A549 (cell line): ENCODE data around the gene POLR3B.

Source experiments
- CHD2 ChIP-seq: fragments of 150-350 bp; IDR thresholded peaks from 2 replicates; pipeline ENCODE4 v1.6.1; 2014; ENCODE audit warnings: low read length; ENCODE audit not compliant: partially characterized antibody
- NFE2L2 ChIP-seq: fragments of 150-350 bp; conservative IDR thresholded peaks from 2 replicates; pipeline ENCODE4 v1.6.1; 2014; ENCODE audit warnings: low read length
- PHF8 ChIP-seq: fragments of 200-600 bp; sonication (generic); IDR thresholded peaks from 2 replicates; pipeline ENCODE4 v1.6.1; 2016; ENCODE audit warnings: low read depth, mild to moderate bottlenecking, antibody characterized with exemption, moderate library complexity, borderline replicate concordance
- RAD21 ChIP-seq, 2 experiments: fragments of >200 bp in 1 of 2; sonication (Bioruptor Twin) in 1 of 2; formaldehyde crosslinking in 1 of 2; IDR thresholded peaks in 1 of 2; conservative IDR thresholded peaks in 1 of 2; 2 replicates in 1 of 2; 3 replicates in 1 of 2; pipeline ENCODE4 v1.6.1; 2012 to 2018; ENCODE audit warnings: inconsistent platforms in 1 of 2
- RCOR1 ChIP-seq: fragments of 150-350 bp; IDR thresholded peaks from 2 replicates; pipeline ENCODE4 v1.6.1; 2014; ENCODE audit warnings: antibody characterized with exemption, low read length, low read depth
- TF ChIP-seq, protein P1 (sequence below): fragments of >200 bp; sonication (Bioruptor Twin); formaldehyde crosslinking; IDR thresholded peaks from 3 replicates; pipeline ENCODE4 v1.5.1; 2016
- TF ChIP-seq, protein P2 (sequence below): fragments of >200 bp; sonication (Bioruptor Twin); formaldehyde crosslinking; IDR thresholded peaks from 3 replicates; pipeline ENCODE4 v1.6.1; 2016
- TF ChIP-seq, protein P3 (sequence below): fragments of 450-650 bp; IDR thresholded peaks from 2 replicates; pipeline ENCODE4 v1.6.1; 2014; ENCODE audit warnings: antibody characterized with exemption

DNA sequence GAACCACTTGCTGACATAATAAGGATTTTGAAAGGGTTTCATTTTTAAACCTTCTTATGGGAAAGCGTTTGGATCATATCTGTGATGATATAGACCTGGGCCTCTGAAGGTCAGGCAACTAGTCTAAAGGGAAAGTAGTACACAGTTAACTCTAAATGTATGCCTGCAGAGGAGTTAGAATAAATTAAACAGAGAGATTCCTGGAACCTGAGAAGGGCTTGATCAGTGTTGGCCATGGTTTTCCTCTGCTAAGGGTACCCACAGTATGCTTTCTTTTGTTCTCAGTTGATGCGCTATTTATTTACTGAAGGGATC, 14.4 kb upstream of the POLR3B start:
- TF ChIP-seq, protein P1, sequence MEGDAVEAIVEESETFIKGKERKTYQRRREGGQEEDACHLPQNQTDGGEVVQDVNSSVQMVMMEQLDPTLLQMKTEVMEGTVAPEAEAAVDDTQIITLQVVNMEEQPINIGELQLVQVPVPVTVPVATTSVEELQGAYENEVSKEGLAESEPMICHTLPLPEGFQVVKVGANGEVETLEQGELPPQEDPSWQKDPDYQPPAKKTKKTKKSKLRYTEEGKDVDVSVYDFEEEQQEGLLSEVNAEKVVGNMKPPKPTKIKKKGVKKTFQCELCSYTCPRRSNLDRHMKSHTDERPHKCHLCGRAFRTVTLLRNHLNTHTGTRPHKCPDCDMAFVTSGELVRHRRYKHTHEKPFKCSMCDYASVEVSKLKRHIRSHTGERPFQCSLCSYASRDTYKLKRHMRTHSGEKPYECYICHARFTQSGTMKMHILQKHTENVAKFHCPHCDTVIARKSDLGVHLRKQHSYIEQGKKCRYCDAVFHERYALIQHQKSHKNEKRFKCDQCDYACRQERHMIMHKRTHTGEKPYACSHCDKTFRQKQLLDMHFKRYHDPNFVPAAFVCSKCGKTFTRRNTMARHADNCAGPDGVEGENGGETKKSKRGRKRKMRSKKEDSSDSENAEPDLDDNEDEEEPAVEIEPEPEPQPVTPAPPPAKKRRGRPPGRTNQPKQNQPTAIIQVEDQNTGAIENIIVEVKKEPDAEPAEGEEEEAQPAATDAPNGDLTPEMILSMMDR: no peak
- TF ChIP-seq, protein P2, sequence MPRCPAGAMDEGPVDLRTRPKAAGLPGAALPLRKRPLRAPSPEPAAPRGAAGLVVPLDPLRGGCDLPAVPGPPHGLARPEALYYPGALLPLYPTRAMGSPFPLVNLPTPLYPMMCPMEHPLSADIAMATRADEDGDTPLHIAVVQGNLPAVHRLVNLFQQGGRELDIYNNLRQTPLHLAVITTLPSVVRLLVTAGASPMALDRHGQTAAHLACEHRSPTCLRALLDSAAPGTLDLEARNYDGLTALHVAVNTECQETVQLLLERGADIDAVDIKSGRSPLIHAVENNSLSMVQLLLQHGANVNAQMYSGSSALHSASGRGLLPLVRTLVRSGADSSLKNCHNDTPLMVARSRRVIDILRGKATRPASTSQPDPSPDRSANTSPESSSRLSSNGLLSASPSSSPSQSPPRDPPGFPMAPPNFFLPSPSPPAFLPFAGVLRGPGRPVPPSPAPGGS: no peak
- no peak for TF ChIP-seq RAD21 (conservative IDR thresholded peaks at IDR 0.05 in 1 of 2, IDR thresholded peaks at IDR 0.05 in 1 of 2)
- no peak for TF ChIP-seq RCOR1
- TF ChIP-seq, protein P3, sequence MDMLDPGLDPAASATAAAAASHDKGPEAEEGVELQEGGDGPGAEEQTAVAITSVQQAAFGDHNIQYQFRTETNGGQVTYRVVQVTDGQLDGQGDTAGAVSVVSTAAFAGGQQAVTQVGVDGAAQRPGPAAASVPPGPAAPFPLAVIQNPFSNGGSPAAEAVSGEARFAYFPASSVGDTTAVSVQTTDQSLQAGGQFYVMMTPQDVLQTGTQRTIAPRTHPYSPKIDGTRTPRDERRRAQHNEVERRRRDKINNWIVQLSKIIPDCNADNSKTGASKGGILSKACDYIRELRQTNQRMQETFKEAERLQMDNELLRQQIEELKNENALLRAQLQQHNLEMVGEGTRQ: no peak
- no peak for TF ChIP-seq NFE2L2
- TF ChIP-seq PHF8: no peak
- TF ChIP-seq CHD2: no peak
